Measurements from ENCODE around the gene ARRDC5.
"Not testable (repeated sequence)": the region's sequence is repeated elsewhere in the genome, so short reads cannot be mapped to it uniquely, and the experiment has no call there.

ARRDC5 gene

DNA sequence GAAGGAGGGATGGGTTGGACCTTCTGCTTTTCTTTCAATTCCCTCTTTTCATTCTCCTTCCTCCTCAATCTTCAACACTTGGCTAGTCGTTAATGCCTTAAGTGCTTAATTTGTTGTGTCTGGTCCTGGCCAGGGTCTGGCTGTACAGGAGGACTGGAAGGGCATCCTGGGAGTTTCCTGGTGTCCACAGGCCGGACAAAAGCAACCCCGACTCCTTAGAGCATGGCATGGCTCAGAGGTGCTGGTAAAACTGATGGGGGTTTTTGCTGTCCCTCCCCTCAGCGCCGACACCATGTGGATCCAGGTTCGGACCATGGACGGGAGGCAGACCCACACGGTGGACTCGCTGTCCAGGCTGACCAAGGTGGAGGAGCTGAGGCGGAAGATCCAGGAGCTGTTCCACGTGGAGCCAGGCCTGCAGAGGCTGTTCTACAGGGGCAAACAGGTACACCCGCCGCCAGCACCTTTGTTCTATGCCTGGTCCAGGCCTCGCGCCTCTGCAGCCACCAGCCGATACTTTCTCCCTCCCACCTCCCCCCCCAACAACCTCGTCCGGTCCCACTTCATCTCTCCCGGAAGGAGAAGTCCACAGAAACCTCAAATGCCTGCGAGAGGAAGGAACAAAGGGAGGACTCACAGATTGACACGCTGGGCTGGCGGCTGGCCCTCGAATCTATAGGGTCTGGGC lies 8.0 kb upstream of the ARRDC5 start:
- no peak for DNase-seq (ENCODE audit: low read depth, low spot score)

DNA sequence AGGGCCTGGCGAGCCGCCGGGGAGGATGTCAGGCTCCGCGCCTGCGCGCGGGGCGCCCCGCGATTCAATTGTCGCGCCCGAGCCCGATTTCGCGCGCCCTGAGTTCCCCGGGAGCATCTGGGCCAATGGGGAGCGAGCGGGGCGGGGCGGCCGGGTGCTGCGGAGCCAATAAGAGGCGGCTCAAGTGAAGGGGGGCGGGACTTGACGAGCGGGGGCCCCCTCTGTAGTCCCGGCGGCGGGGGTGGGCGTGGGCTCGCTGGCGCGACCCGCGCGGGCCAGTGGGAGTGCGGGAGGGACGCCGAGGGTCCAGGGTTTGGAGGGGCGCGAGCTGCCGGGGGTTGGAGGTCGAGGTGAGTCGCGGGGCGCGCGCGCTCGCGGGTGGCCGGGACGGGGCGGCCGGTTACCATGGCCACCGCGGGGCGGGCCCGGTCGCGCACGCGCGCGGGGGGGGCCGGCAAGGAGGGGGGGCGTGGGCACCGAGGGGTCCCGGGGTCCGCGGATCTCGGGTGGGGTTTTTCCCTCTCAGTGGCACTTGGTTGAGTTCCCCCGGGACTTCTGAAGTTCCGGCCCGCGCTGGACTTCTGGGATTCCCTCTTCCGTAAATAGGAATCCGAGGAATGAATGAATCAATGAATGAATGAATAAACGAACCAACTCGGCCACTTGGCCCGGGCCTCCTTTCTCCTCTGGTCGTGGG lies 7.3 kb upstream of the ARRDC5 start:
- DNase-seq (ENCODE audit: low read depth, low spot score) = peak; percentile 91

DNA sequence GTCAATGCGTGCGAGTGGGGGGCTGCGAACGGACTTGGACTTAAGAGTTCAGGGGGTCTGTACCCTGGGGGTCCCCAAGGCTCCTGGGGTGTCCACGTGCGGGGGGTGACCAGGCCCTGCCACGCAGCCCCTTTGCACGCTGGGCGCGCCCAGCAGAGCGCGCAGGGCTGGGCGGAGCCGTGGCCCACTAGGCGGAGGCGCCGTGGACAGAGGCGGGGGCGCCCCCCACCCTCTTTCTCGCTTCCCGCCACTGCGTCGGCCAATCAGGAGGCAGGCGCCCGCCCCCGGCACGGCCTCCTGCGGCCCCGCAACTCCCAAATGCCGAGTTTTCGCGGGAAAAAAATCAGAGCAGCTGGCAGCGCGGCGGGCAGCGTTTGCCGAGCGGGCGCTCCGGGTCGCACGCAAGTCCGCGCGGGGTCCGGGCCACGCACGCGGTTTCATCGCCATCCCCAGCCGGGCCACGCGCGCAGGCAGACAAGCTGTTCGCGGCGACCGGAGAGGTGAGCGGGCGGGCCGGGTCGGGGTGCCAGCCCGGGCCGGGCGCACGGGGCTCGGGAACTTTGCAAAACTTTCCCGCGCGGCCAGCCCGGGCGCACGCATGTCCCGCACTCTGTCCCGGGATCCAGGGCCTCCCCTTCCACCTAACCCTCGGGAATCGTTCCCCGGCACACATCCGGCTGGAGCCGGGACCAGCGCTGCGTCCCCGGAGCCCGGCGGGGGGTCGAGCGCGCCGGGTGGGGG lies 6.6 kb upstream of the ARRDC5 start, which contains the start of gene UHRF1:
UHRF1 (plus strand) TSS at position 346 of the 741 bp plus-strand sequence. CDS start 1,385 bp downstream, outside the sequence.
- DNase-seq (ENCODE audit: low read depth, low spot score) = peak; percentile 39

- no peak for DNase-seq (ENCODE audit: low read depth, low spot score)
Measured at GRCh38 chr19:4908781-4909155, 6.1 kb upstream of the ARRDC5 start.

DNA sequence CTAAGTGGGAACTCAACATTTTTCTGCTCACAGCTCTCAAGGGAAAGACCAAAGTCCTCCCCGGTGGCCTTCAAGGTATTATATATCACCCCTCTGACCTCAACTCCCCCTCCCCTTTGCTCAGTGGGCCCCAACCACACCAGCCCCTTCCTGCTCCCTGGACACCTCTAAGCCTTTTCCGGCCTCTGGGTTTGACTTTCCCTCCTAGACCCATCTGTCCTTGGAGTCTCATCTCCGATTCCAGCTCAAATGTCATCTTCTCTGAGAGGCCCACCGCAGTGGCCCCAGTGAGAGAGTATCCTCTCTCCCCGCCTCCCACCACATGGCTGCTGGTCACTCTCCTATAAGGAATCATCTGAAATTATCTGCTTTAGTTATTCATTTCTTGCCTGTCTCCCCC lies 5.7 kb upstream of the ARRDC5 start:
- no peak for DNase-seq (ENCODE audit: low read depth, low spot score)

DNA sequence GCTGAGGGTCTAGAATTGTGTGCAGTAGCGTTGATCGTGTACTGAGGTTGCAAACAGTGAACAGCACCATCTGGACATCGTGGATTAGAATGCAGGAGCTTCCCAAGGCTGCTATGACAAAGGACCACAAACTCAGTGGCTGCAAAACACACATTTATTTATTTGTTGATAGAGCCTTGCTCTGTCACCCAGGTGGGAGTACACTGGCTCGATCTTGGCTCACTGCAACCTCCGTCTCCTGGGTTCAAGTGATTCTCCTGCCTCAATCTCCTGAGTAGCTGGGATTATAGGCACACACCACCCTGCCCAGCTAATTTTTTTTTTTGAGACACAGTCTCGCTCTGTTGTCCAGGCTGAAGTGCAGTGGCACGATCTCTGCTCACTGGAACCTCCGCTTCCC lies 4.3 kb upstream of the ARRDC5 start:
- no peak for DNase-seq (ENCODE audit: low read depth, low spot score)

- DNase-seq (ENCODE audit: low read depth, low spot score) = no peak
Measured at GRCh38 chr19:4904481-4904880, 1.8 kb upstream of the ARRDC5 start.

- not testable (repeated sequence) for DNase-seq (ENCODE audit: low read depth, low spot score)
Measured at GRCh38 chr19:4900879-4901278, 1.8 kb downstream of the ARRDC5 start.

DNA sequence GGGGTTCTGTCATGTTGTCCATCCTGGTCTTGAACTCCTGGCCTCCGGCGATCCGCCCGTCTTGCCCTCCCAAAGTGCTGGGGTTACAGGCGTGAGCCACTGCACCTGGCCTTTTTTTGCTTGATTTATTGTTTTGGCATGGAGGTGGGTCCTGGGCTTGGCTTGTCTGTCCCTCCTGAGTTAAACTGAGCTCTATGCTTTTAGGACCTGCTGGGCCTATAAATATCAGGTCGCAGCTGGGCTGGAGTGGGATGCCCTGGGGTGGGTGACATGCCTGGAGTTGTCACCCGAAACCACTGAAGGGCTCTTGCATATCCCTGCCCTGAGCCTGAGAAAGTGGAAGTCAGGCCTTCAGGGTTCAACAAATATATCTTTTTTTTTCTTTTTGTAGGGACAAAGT lies 5.5 kb downstream of the ARRDC5 start:
- no peak for DNase-seq (ENCODE audit: low read depth, low spot score)

- no peak for DNase-seq (ENCODE audit: low read depth, low spot score)
Measured at GRCh38 chr19:4896372-4896771, 6.3 kb downstream of the ARRDC5 start.

GRCh38 chr19:4892962-4893361 lies 9.7 kb downstream of the ARRDC5 start:
- DNase-seq (ENCODE audit: low read depth, low spot score) = not testable (repeated sequence)

DNA sequence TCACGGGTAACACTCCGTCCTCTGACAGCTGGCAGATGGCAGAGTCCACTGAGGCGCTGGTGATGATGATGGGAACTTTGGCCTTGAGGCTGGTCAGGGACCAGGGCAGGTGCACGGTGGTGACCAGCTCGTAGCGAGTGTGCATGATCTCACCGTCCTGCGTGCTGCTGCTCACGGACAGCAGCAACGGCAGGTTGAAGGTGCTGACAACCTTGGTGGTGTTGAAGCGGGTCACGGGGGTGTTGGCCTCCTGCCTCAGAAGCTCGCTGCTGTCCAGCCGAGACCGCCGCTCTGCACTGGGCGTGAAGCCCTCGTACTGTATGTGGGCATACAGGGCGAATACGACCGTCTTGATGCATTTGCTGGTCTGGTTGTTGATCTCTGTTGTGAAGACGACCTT lies 11.6 kb downstream of the ARRDC5 start:
- no peak for DNase-seq (ENCODE audit: low read depth, low spot score)

GRCh38 chr19:4889034-4889815 lies 13.5 kb downstream of the ARRDC5 start:
- DNase-seq (ENCODE audit: low read depth, low spot score) = no peak

DNA sequence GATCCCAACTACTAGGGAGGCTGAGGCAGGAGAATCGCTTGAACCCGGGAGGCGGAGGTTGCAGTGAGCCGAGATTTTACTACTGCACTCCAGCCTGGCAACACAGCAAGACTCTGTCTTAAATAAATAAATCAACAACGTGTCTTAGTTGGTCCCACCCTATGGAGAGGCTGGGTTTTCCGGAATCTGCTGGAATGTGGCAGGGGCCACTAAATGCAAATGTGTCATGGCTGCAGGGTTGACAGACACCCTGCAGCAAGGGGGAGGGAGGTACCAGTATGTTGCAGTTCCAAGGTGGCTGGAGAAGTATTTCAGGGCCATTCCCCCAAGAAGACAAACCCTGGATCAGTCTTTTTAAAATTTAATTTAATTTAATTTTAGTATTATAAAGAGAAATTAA lies 14.9 kb downstream of the ARRDC5 start:
- DNase-seq (ENCODE audit: low read depth, low spot score) = not testable (repeated sequence)

DNA sequence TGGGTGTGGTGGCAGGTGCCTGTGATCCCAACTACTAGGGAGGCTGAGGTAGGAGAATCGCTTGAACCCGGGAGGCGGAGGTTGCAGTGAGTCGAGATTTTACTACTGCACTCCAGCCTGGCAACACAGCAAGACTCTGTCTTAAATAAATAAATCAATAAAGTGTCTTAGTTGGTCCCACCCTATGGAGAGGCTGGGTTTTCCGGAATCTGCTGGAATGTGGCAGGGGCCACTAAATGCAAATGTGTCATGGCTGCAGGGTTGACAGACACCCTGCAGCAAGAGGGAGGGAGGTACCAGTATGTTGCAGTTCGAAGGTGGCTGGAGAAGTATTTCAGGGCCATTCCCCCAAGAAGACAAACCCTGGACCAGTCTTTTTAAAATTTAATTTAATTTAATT lies 17.7 kb downstream of the ARRDC5 start:
- not testable (repeated sequence) for DNase-seq (ENCODE audit: low read depth, low spot score)

GRCh38 chr19:4882874-4883273 lies 19.8 kb downstream of the ARRDC5 start:
- DNase-seq (ENCODE audit: low read depth, low spot score) = not testable (repeated sequence)

DNA sequence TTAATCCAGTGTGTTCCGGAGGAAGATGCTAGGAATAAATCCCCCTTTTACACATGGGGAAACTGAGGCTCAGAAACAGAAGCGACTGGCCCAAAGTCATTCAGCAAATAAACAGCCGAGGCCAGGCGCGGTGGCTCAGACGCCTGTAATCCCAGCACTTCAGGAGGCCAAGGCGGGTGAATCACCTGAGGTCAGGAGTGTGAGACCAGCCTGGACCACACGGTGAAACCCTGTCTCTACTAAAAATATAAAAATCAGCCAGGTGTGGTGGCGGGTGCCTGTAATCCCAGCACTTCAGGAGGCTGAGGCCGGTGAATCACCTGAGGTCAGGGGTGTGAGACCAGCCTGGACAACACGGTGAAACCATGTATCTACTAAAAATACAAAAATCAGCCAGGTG lies 23.7 kb downstream of the ARRDC5 start:
- no peak for DNase-seq (ENCODE audit: low read depth, low spot score)

DNA sequence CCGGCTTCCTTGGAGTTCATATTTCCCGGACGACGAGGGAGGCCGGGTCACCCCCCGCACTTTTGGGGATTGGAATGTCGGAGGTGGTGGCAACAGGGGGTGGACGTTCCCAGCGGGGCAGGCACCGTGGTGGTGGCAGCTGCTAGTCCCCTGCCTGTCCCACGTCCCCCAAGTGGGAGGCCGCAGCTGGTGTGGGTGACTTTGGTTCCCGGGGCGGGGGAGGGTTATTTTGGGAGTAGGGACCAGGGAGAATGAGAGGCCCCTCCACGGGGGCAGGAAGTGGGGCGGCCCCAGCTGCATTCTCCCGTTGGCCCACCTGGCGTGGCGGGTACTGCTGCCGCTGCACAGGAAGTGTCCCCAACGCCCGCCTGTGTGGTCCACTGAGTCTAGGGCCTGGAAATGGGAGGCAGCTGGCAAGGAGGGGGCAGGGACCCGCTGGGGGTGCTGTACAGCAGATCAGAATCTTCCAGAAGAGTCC lies 24.2 kb downstream of the ARRDC5 start:
- no peak for DNase-seq (ENCODE audit: low read depth, low spot score)

- no peak for DNase-seq (ENCODE audit: low read depth, low spot score)
Measured at GRCh38 chr19:4877753-4878490, 24.8 kb downstream of the ARRDC5 start.

GRCh38 chr19:4873930-4874329 lies 28.8 kb downstream of the ARRDC5 start:
- DNase-seq (ENCODE audit: low read depth, low spot score) = no peak

- no peak for DNase-seq (ENCODE audit: low read depth, low spot score)
Measured at GRCh38 chr19:4871711-4872110, 31.0 kb downstream of the ARRDC5 start.
